GM18907 (cell line): ENCODE measurements around the gene NYNRIN.

ENCODE experiments used
- ATAC-seq: cut with Tn5 transposase; IDR thresholded peaks from one replicate; pipeline ENCODE4 v1.9.1; 2021; ENCODE audit warnings: mild to moderate bottlenecking, moderate library complexity; ENCODE audit not compliant: unreplicated experiment

The NYNRIN gene

GRCh38 chr14:24414077-24414476, 15.3 kb downstream of the NYNRIN start:
- ATAC-seq = no peak

- ATAC-seq = no peak
These were observed 16.1 kb downstream of the NYNRIN start for GRCh38 chr14:24414732-24415420.

- no peak for ATAC-seq
These were observed 16.8 kb downstream of the NYNRIN start for GRCh38 chr14:24415421-24416253.

- no peak for ATAC-seq
These were observed 17.6 kb downstream of the NYNRIN start for GRCh38 chr14:24416254-24416931.

- no peak for ATAC-seq
These were observed 18.3 kb downstream of the NYNRIN start for GRCh38 chr14:24416932-24417619.

GRCh38 chr14:24417832-24418491, 19.2 kb downstream of the NYNRIN start:
- ATAC-seq = no peak

- ATAC-seq = no peak
These were observed 19.7 kb downstream of the NYNRIN start for GRCh38 chr14:24418492-24418873.

- ATAC-seq = no peak
These were observed 23.5 kb downstream of the NYNRIN start for GRCh38 chr14:24422261-24422660.

- no peak for ATAC-seq
These were observed 24.1 kb downstream of the NYNRIN start for GRCh38 chr14:24422694-24423601.

- ATAC-seq = no peak
These were observed 26.9 kb downstream of the NYNRIN start for GRCh38 chr14:24425704-24426103.

GRCh38 chr14:24426150-24426911, 27.5 kb downstream of the NYNRIN start:
- ATAC-seq = no peak

GRCh38 chr14:24426912-24427536, 28.2 kb downstream of the NYNRIN start:
- ATAC-seq = no peak

GRCh38 chr14:24427537-24428508, 29.0 kb downstream of the NYNRIN start:
- no peak for ATAC-seq

- ATAC-seq = no peak
These were observed 30.0 kb downstream of the NYNRIN start for GRCh38 chr14:24428628-24429394.

GRCh38 chr14:24429395-24430142, 30.8 kb downstream of the NYNRIN start, which contains the start of the genes CBLN3 and KHNYN:
TSS of gene CBLN3 (minus strand) at chr14:24429668. CDS start at chr14:24429054, 614 bp downstream.
TSS of gene KHNYN (plus strand) at chr14:24429954. CDS start at chr14:24430731, 777 bp downstream.
- ATAC-seq = peak; percentile 89
